GM12872 (cell line): Measurements from ENCODE around the gene RC3H2.

Experiments
- TF ChIP-seq, protein P1 (sequence below): IDR thresholded peaks from 3 replicates; pipeline ENCODE4 v1.5.1; 2011; ENCODE audit warnings: low read depth, mild to moderate bottlenecking, low read length, moderate library complexity; ENCODE audit not compliant: insufficient read depth

RC3H2 gene

DNA sequence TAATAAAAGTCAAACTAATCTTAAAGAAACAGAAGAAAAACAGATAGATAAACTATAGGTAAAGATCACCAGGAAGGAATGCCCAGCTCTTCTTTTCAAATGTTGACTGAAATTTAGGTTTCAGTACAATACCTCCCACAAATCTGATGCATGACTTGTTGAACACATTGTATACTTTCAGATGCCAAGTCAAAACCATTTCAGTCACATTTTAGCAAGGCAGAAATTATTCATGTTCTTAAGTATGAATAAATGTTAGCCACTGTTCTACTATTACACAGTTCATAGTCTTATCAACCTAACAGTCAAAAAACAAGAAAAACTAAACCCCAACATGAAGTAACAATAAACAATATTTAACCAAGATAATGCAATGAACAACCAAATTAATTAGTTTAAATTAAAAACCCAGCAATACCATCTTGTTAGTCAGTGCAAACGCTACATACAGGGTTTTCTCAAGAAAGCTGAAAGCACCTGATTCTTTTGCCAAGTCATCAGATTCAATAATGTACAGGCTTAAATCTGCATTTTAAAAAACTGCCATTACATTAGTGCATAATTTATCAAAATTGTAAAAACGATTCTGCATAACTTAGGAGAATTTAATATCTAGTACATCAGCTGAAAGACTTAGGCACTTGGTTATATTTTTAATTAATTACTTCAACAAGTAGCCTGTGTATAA lies 56.8 kb downstream of the RC3H2 start:
- TF ChIP-seq, protein P1, sequence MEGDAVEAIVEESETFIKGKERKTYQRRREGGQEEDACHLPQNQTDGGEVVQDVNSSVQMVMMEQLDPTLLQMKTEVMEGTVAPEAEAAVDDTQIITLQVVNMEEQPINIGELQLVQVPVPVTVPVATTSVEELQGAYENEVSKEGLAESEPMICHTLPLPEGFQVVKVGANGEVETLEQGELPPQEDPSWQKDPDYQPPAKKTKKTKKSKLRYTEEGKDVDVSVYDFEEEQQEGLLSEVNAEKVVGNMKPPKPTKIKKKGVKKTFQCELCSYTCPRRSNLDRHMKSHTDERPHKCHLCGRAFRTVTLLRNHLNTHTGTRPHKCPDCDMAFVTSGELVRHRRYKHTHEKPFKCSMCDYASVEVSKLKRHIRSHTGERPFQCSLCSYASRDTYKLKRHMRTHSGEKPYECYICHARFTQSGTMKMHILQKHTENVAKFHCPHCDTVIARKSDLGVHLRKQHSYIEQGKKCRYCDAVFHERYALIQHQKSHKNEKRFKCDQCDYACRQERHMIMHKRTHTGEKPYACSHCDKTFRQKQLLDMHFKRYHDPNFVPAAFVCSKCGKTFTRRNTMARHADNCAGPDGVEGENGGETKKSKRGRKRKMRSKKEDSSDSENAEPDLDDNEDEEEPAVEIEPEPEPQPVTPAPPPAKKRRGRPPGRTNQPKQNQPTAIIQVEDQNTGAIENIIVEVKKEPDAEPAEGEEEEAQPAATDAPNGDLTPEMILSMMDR, result no peak

GRCh38 chr9:122846371-122846940 lies 58.7 kb downstream of the RC3H2 start:
- TF ChIP-seq, protein P1, result no peak

GRCh38 chr9:122845116-122845515 lies 60.0 kb downstream of the RC3H2 start:
- TF ChIP-seq, protein P1, result no peak

GRCh38 chr9:122844137-122844536 lies 61.0 kb downstream of the RC3H2 start:
- TF ChIP-seq, protein P1, result no peak

DNA sequence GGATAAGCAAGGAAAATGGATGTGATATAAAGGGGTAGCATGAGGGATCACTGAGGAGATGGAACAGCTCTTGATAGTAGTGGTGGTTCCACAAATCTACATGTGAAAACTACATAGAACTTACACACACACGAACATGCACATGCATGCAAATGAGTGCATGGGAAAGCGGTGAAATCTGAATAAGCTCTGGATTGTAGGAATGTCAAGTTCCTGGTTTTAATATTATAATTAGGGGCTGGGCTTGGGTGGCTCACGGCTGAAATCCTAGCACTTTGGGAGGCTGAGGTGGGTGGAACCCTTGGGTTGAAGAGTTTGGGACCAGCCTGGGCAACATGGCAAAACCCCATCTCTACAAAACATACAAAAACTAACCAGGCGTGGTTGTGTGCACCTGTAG lies 63.7 kb downstream of the RC3H2 start:
- TF ChIP-seq, protein P1, result no peak

DNA sequence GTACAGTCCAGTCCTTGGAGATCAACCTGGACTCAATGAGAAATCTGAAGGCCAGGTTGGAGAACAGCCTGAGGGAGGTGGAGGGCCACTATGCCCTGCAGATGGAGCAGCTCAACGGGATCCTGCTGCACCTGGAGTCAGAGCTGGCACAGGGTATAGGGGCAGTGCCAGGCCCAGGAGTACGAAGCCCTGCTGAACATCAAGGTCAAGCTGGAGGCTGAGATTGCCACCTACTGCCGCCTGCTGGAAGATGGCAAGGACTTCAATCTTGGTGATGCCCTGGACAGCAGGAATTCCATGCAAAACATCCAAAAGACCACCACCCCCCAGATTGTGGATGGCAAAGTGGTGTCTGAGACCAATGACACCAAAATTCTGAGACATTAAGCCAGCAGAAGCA lies 66.7 kb downstream of the RC3H2 start:
- TF ChIP-seq, protein P1, result 0 out of 3 replicates have a peak, but pooled peaks have one; percentile 22

DNA sequence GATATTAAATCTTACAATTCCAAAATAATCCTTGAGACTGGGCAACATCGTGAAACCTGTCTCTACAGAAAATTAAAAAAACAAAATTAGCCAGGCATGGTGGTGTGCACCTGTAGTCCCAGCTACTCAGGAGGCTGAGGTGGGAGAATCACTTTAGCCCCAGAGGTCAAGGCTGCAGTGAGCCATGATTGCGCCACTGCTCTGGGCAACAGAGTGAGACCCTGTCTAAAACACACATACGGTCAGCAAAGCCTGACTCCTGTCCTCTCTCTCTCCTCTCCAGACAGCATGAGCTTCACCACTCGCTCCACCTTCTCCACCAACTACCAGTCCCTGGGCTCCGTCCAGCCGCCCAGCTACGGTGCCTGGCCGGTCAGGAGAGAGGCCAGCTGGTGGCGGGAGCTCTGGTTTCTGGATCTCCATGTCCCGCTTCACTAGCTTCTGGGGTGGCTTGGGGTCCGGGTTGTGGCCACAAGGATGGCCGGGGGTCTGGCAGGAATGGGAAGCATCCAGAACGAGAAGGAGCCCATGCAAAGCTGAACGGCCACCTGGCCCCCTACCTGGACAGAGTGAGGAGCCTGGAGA lies 67.8 kb downstream of the RC3H2 start:
- TF ChIP-seq, protein P1, result no peak
